EH (cell line): ENCODE data around the gene TRIM73.
"Not testable (repeated sequence)": the region's sequence is repeated elsewhere in the genome, so short reads cannot be mapped to it uniquely, and the experiment has no call there.

Experiments used
- DNase-seq: peaks from one replicate; pipeline ENCODE4 v3.0.0-alpha.2; 2015; ENCODE audit warnings: low read depth

TRIM73 gene

GRCh38 chr7:75395329-75395728 is at the start of gene TRIM73:
TSS of gene TRIM73 (plus strand) at chr7:75395629. CDS start at chr7:75398934, 3,305 bp downstream.
- not testable (repeated sequence) for DNase-seq

GRCh38 chr7:75358671-75359541 is 36.5 kb upstream of the TRIM73 start:
- DNase-seq: peak; percentile 29

- not testable (repeated sequence) for DNase-seq
These were observed 35.9 kb upstream of the TRIM73 start for GRCh38 chr7:75359542-75359848.

GRCh38 chr7:75364079-75364478 is 31.4 kb upstream of the TRIM73 start:
- not testable (repeated sequence) for DNase-seq

GRCh38 chr7:75366643-75367042 is 28.8 kb upstream of the TRIM73 start:
- not testable (repeated sequence) for DNase-seq

GRCh38 chr7:75367313-75367712 is 28.1 kb upstream of the TRIM73 start:
- DNase-seq: not testable (repeated sequence)

- DNase-seq: not testable (repeated sequence)
These were observed 21.3 kb upstream of the TRIM73 start for GRCh38 chr7:75374144-75374518.

- DNase-seq: not testable (repeated sequence)
These were observed 20.7 kb upstream of the TRIM73 start for GRCh38 chr7:75374519-75375317.

- DNase-seq: not testable (repeated sequence)
These were observed 2.2 kb upstream of the TRIM73 start for GRCh38 chr7:75393194-75393593.

GRCh38 chr7:75397865-75398264 is 2.4 kb downstream of the TRIM73 start:
- not testable (repeated sequence) for DNase-seq

GRCh38 chr7:75398771-75399700 is 3.6 kb downstream of the TRIM73 start:
- DNase-seq: not testable (repeated sequence)

- not testable (repeated sequence) for DNase-seq
These were observed 5.1 kb downstream of the TRIM73 start for GRCh38 chr7:75400575-75400974.

GRCh38 chr7:75403455-75404443 is 8.3 kb downstream of the TRIM73 start:
- not testable (repeated sequence) for DNase-seq

- not testable (repeated sequence) for DNase-seq
These were observed 9.2 kb downstream of the TRIM73 start for GRCh38 chr7:75404663-75405062.

- not testable (repeated sequence) for DNase-seq
These were observed 14.7 kb downstream of the TRIM73 start for GRCh38 chr7:75409880-75410822.

GRCh38 chr7:75410823-75411173 is 15.4 kb downstream of the TRIM73 start:
- not testable (repeated sequence) for DNase-seq

- DNase-seq: not testable (repeated sequence)
These were observed 18.8 kb downstream of the TRIM73 start for GRCh38 chr7:75414204-75414603.

GRCh38 chr7:75414708-75415427 is 19.4 kb downstream of the TRIM73 start:
- DNase-seq: peak; percentile 36

GRCh38 chr7:75415428-75415817 is 20.0 kb downstream of the TRIM73 start:
- DNase-seq: not testable (repeated sequence)
